ENCODE measurements around the gene ZNF90.
A peak's percentile ranks its signal among the peaks of the same experiment; 100 is the strongest.
"Not testable (repeated sequence)": the region's sequence is repeated elsewhere in the genome, so short reads cannot be mapped to it uniquely, and the experiment has no call there.

Gene ZNF90

GRCh38 chr19:20077791-20078463 is at the start of gene ZNF90:
ZNF90 (plus strand) TSS chr19:20078000; CDS start chr19:20078133, 133 bp downstream.
- DNase-seq: no peak

- DNase-seq: no peak
Measured at GRCh38 chr19:20028611-20029010, 49.2 kb upstream of the ZNF90 start.

GRCh38 chr19:20035935-20036334 is 41.9 kb upstream of the ZNF90 start:
- DNase-seq: no peak

DNA sequence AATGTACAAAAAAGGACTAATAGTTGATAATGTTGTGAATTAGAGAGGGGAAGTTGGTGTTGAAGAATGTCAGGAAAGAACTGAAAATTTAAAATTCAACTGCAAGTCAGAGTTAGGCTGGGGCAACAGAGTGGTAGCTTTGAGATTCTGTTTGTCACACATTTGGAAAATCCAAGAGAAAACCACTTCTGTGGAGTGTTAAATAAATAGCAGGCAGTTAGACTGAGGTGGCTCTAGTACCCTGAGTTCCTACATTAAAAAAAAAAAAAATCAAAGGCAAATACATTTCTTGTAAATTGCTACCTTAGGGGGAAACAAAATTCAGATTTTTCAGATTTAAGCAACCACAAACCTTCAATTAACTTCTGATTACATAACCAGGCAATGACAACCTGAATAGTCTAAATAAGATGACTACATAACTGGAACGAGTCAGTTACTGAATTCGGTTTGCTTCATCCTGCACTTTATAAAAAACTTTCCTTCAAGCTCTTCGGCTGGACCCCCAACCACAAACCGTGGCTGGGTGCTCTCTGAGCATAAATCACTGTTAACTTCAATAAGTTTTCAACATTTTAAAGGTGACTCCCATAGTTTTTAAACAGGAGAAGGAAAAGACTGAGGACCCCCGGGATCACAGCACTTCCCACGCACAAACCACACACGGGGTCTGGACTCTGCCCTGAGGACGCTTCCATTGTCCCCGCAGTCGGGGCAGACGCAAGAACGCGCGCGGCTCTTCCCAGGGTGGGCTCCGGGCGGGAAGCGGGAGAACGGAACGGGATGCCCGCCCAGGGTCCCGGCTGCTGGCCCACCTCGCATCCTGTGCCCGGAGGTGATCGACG is 39.2 kb upstream of the ZNF90 start:
- DNase-seq: no peak

GRCh38 chr19:20039203-20039723 is 38.5 kb upstream of the ZNF90 start, which contains the start of gene ZNF682:
ZNF682 (minus strand) TSS chr19:20039505; CDS start chr19:20039345, 160 bp downstream.
- peak; percentile 89 for DNase-seq

DNA sequence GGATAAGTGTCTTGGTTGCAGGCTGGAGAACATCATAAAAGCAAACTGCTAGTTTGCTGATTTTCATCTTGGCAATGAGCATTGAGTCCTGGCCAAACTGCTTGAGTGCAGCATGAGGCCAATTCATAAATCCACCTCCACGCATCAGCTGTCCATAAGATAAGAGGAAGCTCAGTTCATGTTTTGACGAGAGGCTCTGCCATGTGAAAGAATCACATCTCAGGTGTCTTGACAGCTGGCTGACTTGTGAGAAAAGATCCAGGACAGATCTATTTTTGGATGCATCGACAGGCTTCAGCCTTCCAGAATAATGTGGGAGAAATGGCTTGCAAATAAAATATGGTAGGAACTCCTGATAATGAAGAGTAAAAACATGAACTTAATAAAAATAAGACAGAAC is 33.1 kb upstream of the ZNF90 start:
- DNase-seq: no peak

- not testable (repeated sequence) for DNase-seq
Measured at GRCh38 chr19:20045742-20046141, 32.1 kb upstream of the ZNF90 start.

DNA sequence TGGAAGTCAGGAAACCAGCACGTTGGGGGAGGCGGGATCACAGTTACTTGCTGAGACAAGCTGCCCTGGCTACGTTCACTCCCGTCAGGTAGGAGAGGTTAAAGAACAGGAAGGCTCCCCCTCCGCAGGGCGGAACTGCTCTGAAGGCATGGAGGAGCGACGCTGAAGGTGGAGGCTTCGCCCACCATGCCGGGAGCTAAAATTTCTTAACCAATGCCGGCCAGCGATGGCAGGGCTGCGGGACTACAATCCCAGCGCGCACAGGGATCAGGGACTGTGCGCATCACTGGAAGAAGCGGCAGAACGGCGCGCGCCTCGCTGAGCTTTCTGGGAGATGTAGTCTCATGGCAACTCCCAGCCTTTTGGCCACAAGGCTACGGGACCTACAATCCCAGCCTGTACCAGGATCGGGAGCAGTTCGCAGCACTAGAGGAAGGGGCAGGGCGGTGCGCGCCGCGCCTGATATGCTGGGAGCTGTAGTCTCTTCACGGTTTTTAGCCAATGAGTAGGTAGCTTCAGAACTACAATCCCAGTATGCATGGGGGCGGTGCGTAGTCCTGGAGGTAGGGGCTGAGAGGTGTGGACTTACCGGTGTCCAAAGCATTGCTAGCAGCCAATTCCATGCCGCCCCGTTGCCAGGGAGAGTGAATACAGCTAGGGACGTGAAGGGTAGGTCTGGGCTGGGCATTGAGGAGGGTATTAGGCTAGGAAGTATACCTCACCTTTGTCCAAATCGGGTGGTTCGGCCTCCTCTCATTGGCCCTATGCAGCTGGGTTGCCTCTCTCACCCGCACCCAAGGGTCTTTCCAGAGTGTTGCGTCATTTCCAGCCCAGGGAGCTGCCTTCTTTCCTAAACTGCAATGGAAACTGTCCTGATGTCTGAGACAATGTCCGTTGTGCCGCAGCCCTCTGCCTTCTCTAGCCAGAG is 25.7 kb upstream of the ZNF90 start:
- peak; percentile 76 for DNase-seq

DNA sequence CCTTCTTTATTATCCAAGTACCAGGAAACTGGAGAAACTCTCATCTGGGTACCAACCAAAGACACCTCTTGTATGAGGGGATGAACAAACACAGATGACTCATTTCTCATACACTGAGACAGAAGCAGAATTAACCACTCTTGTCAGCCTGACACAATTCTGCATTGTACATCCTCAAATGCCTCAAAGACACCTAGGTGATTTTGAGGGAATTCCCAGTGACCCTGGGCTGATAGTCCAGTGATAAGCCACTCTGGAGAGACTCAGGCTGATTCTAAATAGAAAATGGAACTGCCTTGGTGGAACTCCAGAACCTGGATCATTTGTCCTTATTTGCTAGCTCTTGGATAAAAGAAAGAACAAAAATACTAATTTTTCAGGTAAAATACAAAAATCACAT is 19.1 kb upstream of the ZNF90 start:
- not testable (repeated sequence) for DNase-seq

- no peak for DNase-seq
Measured at GRCh38 chr19:20060282-20060681, 17.5 kb upstream of the ZNF90 start.

DNA sequence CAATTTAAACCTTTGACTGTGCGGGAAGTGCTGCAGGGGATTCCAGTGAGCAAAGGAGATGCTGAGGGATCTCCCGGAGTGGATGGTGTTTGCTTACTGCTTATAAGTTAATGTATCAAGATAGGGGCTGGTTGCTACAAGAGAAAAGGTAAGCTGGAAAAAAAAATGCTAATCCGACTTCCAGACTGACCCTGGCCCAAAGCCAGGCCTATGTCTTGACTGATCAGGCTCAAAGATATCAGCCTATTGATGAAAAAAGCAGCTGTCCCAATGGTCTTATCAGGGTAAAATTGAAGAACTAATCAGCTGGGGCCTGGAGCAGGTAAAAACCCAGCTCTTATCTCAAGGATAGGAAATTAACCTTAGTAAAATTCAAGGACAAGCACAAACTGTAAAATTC is 10.9 kb upstream of the ZNF90 start:
- no peak for DNase-seq

DNA sequence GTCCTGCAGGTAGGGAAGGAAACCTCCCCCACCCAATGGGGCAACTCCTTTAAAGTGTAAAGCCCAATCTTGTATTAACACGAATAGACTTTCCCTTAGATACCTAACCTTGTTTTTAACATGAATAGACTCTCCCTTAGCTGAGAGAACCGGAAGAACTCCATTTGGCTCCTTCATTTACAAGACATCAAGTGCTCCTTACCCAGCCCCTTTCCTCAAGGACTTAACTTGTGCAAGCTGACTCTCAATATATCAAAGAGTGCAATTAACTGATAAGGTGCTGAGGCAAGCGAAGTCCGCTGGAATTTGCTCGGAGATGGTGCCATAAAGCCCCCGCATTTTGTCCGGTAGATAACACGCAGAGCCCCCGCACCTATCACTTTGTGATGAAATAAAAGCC is 9.9 kb upstream of the ZNF90 start:
- no peak for DNase-seq

GRCh38 chr19:20068559-20068958 is 9.2 kb upstream of the ZNF90 start:
- DNase-seq: not testable (repeated sequence)

- no peak for DNase-seq
Measured at GRCh38 chr19:20070691-20071090, 7.1 kb upstream of the ZNF90 start.

GRCh38 chr19:20072936-20073335 is 4.9 kb upstream of the ZNF90 start:
- DNase-seq: no peak

DNA sequence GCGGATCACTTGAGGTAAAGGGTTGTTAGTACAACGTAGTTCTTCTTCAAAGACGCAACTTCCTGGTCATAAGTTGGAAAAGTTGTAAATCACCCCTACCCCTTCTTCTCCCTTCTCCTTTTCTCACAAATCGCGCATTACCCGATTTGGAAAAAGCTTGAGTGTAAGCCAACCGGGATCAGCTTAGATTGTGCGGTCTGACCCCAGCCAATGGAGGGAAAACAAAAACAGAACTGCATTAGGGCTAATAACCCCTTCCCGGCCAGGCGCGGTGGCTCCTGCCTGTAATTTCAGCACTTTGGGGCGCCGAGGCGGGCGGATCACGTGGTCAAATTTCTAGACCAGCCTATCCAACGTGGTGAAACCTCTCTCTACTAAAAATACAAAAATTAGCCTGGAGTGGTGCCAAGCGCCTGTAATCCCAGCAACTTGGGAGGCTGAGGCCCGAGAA is 806 bp downstream of the ZNF90 start:
- no peak for DNase-seq

- DNase-seq: no peak
Measured at GRCh38 chr19:20079476-20079875, 1.7 kb downstream of the ZNF90 start.

- DNase-seq: no peak
Measured at GRCh38 chr19:20080656-20081055, 2.9 kb downstream of the ZNF90 start.

GRCh38 chr19:20082232-20082833 is 4.5 kb downstream of the ZNF90 start:
- not testable (repeated sequence) for DNase-seq

DNA sequence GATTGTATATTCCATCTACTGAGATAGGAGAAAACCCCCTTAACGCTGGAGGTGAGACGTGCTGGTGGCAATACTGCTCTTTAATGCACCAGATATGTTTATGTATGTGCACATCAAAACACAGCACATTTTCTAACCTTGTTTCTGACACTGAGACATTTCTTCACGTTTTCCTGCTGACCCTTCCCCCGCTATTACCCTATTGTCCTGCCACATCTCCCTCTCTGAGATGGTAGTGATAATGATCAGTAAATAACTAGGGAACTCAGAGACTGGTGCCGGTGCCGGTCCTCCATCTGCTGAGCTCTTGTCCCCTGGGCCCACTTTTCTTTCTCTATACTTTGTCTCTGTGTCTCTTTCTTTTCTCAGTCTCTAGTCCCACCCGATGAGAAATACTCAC is 5.1 kb downstream of the ZNF90 start:
- DNase-seq: not testable (repeated sequence)

DNA sequence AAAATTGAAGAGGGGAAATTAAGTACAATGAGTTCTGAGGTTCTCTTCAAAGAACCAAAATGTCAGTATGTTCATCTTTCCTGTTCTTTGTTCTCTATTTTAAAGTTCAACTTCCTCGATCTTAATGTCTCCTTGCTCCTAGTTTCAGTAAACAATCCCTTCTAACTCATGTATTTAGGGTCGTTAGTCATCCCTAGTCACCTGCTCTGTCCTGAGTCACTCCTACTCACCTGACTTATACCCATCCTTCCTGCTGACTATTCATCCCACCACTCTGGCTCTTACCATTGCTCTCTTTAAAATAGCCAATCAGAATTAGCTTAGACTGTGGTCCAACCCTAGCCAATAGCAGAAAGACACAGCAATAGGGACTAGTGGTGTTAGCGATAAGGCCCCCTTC is 24.3 kb downstream of the ZNF90 start:
- DNase-seq: no peak

DNA sequence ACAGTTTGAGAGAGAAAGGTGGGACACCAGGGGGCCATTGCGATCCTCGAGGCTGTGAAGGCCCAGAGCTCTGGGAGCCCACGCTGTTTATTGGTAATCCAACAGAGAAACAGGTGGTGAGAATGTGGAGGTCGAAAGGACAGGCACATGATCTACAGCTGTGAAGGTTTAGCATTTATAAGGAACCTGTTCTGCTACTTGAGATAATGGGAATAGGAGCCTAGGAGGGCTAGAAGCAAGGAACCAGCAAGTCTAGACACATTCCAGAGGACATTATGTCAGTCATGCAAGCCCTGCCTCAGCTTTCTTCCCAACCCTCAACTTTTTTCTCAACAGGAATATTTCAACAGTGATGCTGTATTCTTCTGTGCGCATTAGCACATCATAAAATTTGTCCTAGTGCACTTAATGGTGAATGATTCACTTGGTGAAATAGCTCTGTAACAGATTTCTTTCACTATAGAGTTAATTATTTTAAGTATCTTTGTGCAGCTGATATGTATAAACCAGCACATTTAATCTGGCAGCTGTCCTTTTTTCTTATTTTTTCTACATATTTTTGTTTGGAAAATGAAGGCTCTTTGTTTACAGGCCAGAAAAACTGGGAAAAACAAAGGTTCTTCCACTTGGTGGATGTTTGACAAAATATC is 25.4 kb downstream of the ZNF90 start:
- no peak for DNase-seq

Measured in NCI-H2081 treated with DMSO at 0.1 percent for 48 hours (cell line).